ENCODE measurements around the gene LRRC75A.

Gene LRRC75A

GRCh38 chr17:16492613-16493530 is 879 bp upstream of the LRRC75A start:
- H3K9ac ChIP-seq (ENCODE audit: low read depth, low read length, poor library complexity, severe bottlenecking) = no peak overlapping the region
- peaks cover 8% of the 10 kb centered on the region for H3K27me3 ChIP-seq (ENCODE audit: insufficient read depth, low read length, poor library complexity, severe bottlenecking)
- TF ChIP-seq CTCF (conservative IDR thresholded peaks at IDR 0.05; ENCODE audit: low read length) = no peak
- TF ChIP-seq EZH2phosphoT487 (IDR thresholded peaks at IDR 0.05; ENCODE audit: borderline replicate concordance) = no peak
- H3K4me1 ChIP-seq (ENCODE audit: insufficient read depth, low read length, poor library complexity, severe bottlenecking) = peaks cover 6% of the 10 kb centered on the region
- peak overlapping the region; percentile 40 for H3K4me2 ChIP-seq (ENCODE audit: low read depth, low read length, poor library complexity, severe bottlenecking)
- no peak overlapping the region for H3K4me3 ChIP-seq (ENCODE audit: low read length, poor library complexity, severe bottlenecking)
- no peaks in the 10 kb centered on the region for H3K9me3 ChIP-seq (ENCODE audit: insufficient read depth, low read depth, low read length)
- H3K36me3 ChIP-seq (ENCODE audit: insufficient read depth, low read length) = no peaks in the 10 kb centered on the region
- H3K79me2 ChIP-seq (ENCODE audit: insufficient read depth, low read length) = no peaks in the 10 kb centered on the region
- H2AFZ ChIP-seq (ENCODE audit: low read length) = no peak overlapping the region; the same call in 1 of the 2 replicates
- H3K9me2 ChIP-seq (replicated peaks; ENCODE audit: low read depth, low read length) = no peaks in the 10 kb centered on the region
- no peaks in the 10 kb centered on the region for H4K20me1 ChIP-seq (ENCODE audit: insufficient read depth, low read length, poor library complexity, severe bottlenecking)
- H3F3A ChIP-seq (ENCODE audit: low read depth) = no peaks in the 10 kb centered on the region

- Histone ChIP-seq H4K20me1 (ENCODE audit: insufficient read depth, low read length, poor library complexity, severe bottlenecking) (no peaks in the 10 kb centered on the region), H3K27me3 (ENCODE audit: insufficient read depth, low read length, poor library complexity, severe bottlenecking) (peaks cover 8% of the 10 kb centered on the region), H3K9me3 (ENCODE audit: insufficient read depth, low read depth, low read length) (no peaks in the 10 kb centered on the region), H2AFZ (ENCODE audit: low read length) (peak overlapping the region; percentile 29; the same call in 1 of the 2 replicates), H3K36me3 (ENCODE audit: insufficient read depth, low read length) (no peaks in the 10 kb centered on the region), H3K4me2 (ENCODE audit: low read depth, low read length, poor library complexity, severe bottlenecking) (peak overlapping the region; percentile 74), H3F3A (ENCODE audit: low read depth) (no peaks in the 10 kb centered on the region), H3K79me2 (ENCODE audit: insufficient read depth, low read length) (no peaks in the 10 kb centered on the region), H3K9me2 (replicated peaks; ENCODE audit: low read depth, low read length) (no peaks in the 10 kb centered on the region), H3K9ac (ENCODE audit: low read depth, low read length, poor library complexity, severe bottlenecking) (no peak overlapping the region), H3K4me1 (ENCODE audit: insufficient read depth, low read length, poor library complexity, severe bottlenecking) (peaks cover 6% of the 10 kb centered on the region), H3K4me3 (ENCODE audit: low read length, poor library complexity, severe bottlenecking) (peak overlapping the region; percentile 70)
- TF ChIP-seq EZH2phosphoT487 (IDR thresholded peaks at IDR 0.05; ENCODE audit: borderline replicate concordance) (no peak), CTCF (conservative IDR thresholded peaks at IDR 0.05; ENCODE audit: low read length) (no peak)
These were observed 776 bp downstream of the LRRC75A start for GRCh38 chr17:16491131-16491702.

- no peak overlapping the region for H2AFZ ChIP-seq (ENCODE audit: low read length)
- TF ChIP-seq CTCF (conservative IDR thresholded peaks at IDR 0.05; ENCODE audit: low read length) (no peak), EZH2phosphoT487 (IDR thresholded peaks at IDR 0.05; ENCODE audit: borderline replicate concordance) (no peak)
- H3K4me3 ChIP-seq (ENCODE audit: low read length, poor library complexity, severe bottlenecking) = no peak overlapping the region
- no peak overlapping the region for H3K4me2 ChIP-seq (ENCODE audit: low read depth, low read length, poor library complexity, severe bottlenecking)
- no peaks in the 10 kb centered on the region for H3K79me2 ChIP-seq (ENCODE audit: insufficient read depth, low read length)
- H3F3A ChIP-seq (ENCODE audit: low read depth) = no peaks in the 10 kb centered on the region
- no peak overlapping the region for H3K9ac ChIP-seq (ENCODE audit: low read depth, low read length, poor library complexity, severe bottlenecking)
- peaks cover 6% of the 10 kb centered on the region for H3K4me1 ChIP-seq (ENCODE audit: insufficient read depth, low read length, poor library complexity, severe bottlenecking)
- no peaks in the 10 kb centered on the region for H3K9me2 ChIP-seq (replicated peaks; ENCODE audit: low read depth, low read length)
- no peaks in the 10 kb centered on the region for H3K36me3 ChIP-seq (ENCODE audit: insufficient read depth, low read length)
- peaks cover 8% of the 10 kb centered on the region for H3K27me3 ChIP-seq (ENCODE audit: insufficient read depth, low read length, poor library complexity, severe bottlenecking)
- H4K20me1 ChIP-seq (ENCODE audit: insufficient read depth, low read length, poor library complexity, severe bottlenecking) = no peaks in the 10 kb centered on the region
- no peaks in the 10 kb centered on the region for H3K9me3 ChIP-seq (ENCODE audit: insufficient read depth, low read depth, low read length)
These were observed 2.6 kb downstream of the LRRC75A start for GRCh38 chr17:16489431-16489830.
